ENCODE measurements around the gene CDH23.

GRCh38 chr10:71393841-71394475, 2.8 kb upstream of the CDH23 start:
- TF ChIP-seq SUZ12 (IDR thresholded peaks at IDR 0.05; ENCODE audit: extremely low read depth, insufficient read depth, insufficient read length) (no peak), YY1 (IDR thresholded peaks at IDR 0.05; ENCODE audit: insufficient read depth, insufficient read length) (no peak)

Measured in NT2/D1 (cell line).